HepG2 (cell line): ENCODE results near the gene XPC. TPM values are rescaled to one million over a fixed set of nuclear protein-coding genes. Genes with fewer than 3 reads are reported as not detected.

Experiments used
- ATAC-seq: fragments of 200-7000 bp; cut with Tn5 transposase; 3 replicates; pipeline ENCODE4 v1.9.1; 2020; ENCODE audit warnings: mild to moderate bottlenecking, moderate library complexity
- BruUV-seq: library from RNA; stranded (reverse); fragments of 400-500 nt; replicated peaks from 2 replicates; lab custom pipeline; 2021; lab: Mats Ljungman, UMichigan
- CTCF ChIA-PET: fragments of 300-600 bp; formaldehyde crosslinking; extraction: SDS; loops from one replicate; lab custom pipeline; 2021; ENCODE audit warnings: low total read pairs, inconsistent platforms, low intra/inter-chr PET ratio; lab: Yijun Ruan, JAX
- POLR2A ChIA-PET: fragments of 350-600 bp; sonication (Branson Sonifier 250); formaldehyde crosslinking; loops from one replicate; lab custom pipeline; 2020; ENCODE audit warnings: antibody characterized with exemption, inconsistent platforms; lab: Yijun Ruan, JAX
- DNase-seq: peaks from one replicate; pipeline ENCODE4 v3.0.0-alpha.2; 2015; ENCODE audit warnings: low spot score
- FAIRE-seq: peaks from 3 replicates; lab custom pipeline; 2011; peaks lifted over from hg19 to GRCh38; lab: Jason Lieb, UNC
- H2AFZ ChIP-seq: one replicate; pipeline ENCODE4 v1.6.1; 2011; ENCODE audit warnings: low read length, inconsistent platforms
- H3K27ac ChIP-seq: fragments of 300-600 bp; 3 replicates; pipeline ENCODE4 v1.8.0; 2011; ENCODE audit warnings: mixed run types, mild to moderate bottlenecking, mixed read lengths, low read length, inconsistent platforms; ENCODE audit not compliant: insufficient read depth; ENCODE audit errors: extremely low read length
- H3K27me3 ChIP-seq, 2 experiments: fragments of 200-600 bp in 1 of 2; 2 replicates in 1 of 2; 3 replicates in 1 of 2; pipeline versions ENCODE4 v1.6.0 to v1.8.0; 2011; ENCODE audit warnings: low read length in 2 of 2, mild to moderate bottlenecking in 2 of 2, moderate library complexity in 2 of 2, inconsistent platforms in 1 of 2; ENCODE audit not compliant: insufficient read depth in 2 of 2, control insufficient read depth in 1 of 2
- H3K36me3 ChIP-seq, 2 experiments: fragments of 200-600 bp in 1 of 2; replicated peaks in 1 of 2; 2 replicates in 1 of 2; 3 replicates in 1 of 2; pipeline versions ENCODE4 v1.5.1 to v1.8.0; 2011; ENCODE audit warnings: low read length in 2 of 2, inconsistent platforms in 1 of 2; ENCODE audit not compliant: insufficient read depth in 2 of 2, control insufficient read depth in 1 of 2
- H3K4me1 ChIP-seq: 2 replicates; pipeline ENCODE4 v1.5.1; 2012; ENCODE audit warnings: low read length, inconsistent platforms; ENCODE audit not compliant: insufficient read depth
- H3K4me2 ChIP-seq: 2 replicates; pipeline ENCODE4 v1.6.0; 2011; ENCODE audit warnings: low read depth, low read length, inconsistent platforms
- H3K4me3 ChIP-seq, 3 experiments: fragments of 200-600 bp in 1 of 3; sonication (generic), shearing (Covaris generic) in 1 of 3; replicated peaks in 1 of 3; 2 replicates each; pipeline ENCODE4 v1.5.1; 2011 to 2016; ENCODE audit warnings: low read length in 3 of 3, inconsistent platforms in 2 of 3, low read depth in 2 of 3, mild to moderate bottlenecking in 2 of 3, control low read depth in 1 of 3, mixed read lengths in 1 of 3; ENCODE audit not compliant: insufficient read depth in 1 of 3
- H3K79me2 ChIP-seq: one replicate; pipeline ENCODE4 v1.6.1; 2011; ENCODE audit warnings: low read length, inconsistent platforms; ENCODE audit not compliant: insufficient read depth
- H3K9ac ChIP-seq: 2 replicates; pipeline ENCODE4 v1.6.0; 2011; ENCODE audit warnings: mild to moderate bottlenecking, low read depth, low read length, inconsistent platforms; ENCODE audit not compliant: insufficient read depth
- H3K9me3 ChIP-seq: 2 replicates; pipeline ENCODE4 v1.5.1; 2012; ENCODE audit warnings: mild to moderate bottlenecking, low read length
- H4K20me1 ChIP-seq: 2 replicates; pipeline ENCODE4 v1.6.0; 2011; ENCODE audit warnings: inconsistent platforms, mild to moderate bottlenecking, low read length, moderate library complexity; ENCODE audit not compliant: insufficient read depth
- HNF1A ChIP-seq, 2 experiments: sonication (generic) in 1 of 2; formaldehyde crosslinking in 1 of 2; IDR thresholded peaks; 2 replicates each; pipeline versions ENCODE4 v1.4.0 to v1.6.1; 2016 to 2020; ENCODE audit warnings: borderline replicate concordance in 1 of 2, low read depth in 1 of 2, mild to moderate bottlenecking in 1 of 2, missing genetic modification reagents in 1 of 2
- MLLT10 ChIP-seq: sonication (generic); formaldehyde crosslinking; IDR thresholded peaks from 2 replicates; pipeline ENCODE4 v1.4.0; 2020; ENCODE audit warnings: missing genetic modification reagents
- NKX3-1 ChIP-seq: sonication (generic); formaldehyde crosslinking; IDR thresholded peaks from 2 replicates; pipeline ENCODE4 v1.5.0; 2020; ENCODE audit warnings: missing genetic modification reagents
- POGK ChIP-seq: sonication (generic); formaldehyde crosslinking; conservative IDR thresholded peaks from 2 replicates; pipeline ENCODE4 v1.8.0; 2022; ENCODE audit warnings: mild to moderate bottlenecking, moderate library complexity, missing genetic modification reagents
- U2AF1 ChIP-seq: fragments of 200-400 bp; formaldehyde crosslinking; optimal IDR thresholded peaks from 2 replicates; pipeline ENCODE3; 2017; ENCODE audit warnings: mild to moderate bottlenecking, low read depth, low read length
- ZEB1 ChIP-seq: IDR thresholded peaks from 2 replicates; pipeline ENCODE4 v1.6.1; 2012; ENCODE audit warnings: mild to moderate bottlenecking, low read depth, inconsistent platforms; ENCODE audit not compliant: insufficient replicate concordance
- ZNF331 ChIP-seq: sonication (generic); formaldehyde crosslinking; IDR thresholded peaks from 2 replicates; pipeline ENCODE4 v1.4.0; 2020; ENCODE audit warnings: missing genetic modification reagents
- ZNF33A ChIP-seq: sonication (generic); formaldehyde crosslinking; IDR thresholded peaks from 2 replicates; pipeline ENCODE4 v1.5.1; 2020; ENCODE audit warnings: missing genetic modification reagents, mild to moderate bottlenecking, moderate library complexity, borderline replicate concordance
- ZNF446 ChIP-seq: sonication (generic); formaldehyde crosslinking; IDR thresholded peaks from 2 replicates; pipeline ENCODE4 v1.5.0; 2020; ENCODE audit warnings: mild to moderate bottlenecking, missing genetic modification reagents
- ZNF607 ChIP-seq: sonication (generic); formaldehyde crosslinking; IDR thresholded peaks from 2 replicates; pipeline ENCODE4 v1.5.1; 2020; ENCODE audit warnings: missing genetic modification reagents, mild to moderate bottlenecking, borderline replicate concordance
- ZNF75D ChIP-seq: sonication (generic); formaldehyde crosslinking; IDR thresholded peaks from 2 replicates; pipeline ENCODE4 v1.8.1; 2023; ENCODE audit warnings: missing genetic modification reagents, mild to moderate bottlenecking, borderline replicate concordance
- ZNF816 ChIP-seq: sonication (generic); formaldehyde crosslinking; IDR thresholded peaks from 2 replicates; pipeline ENCODE4 v1.8.0; 2022; ENCODE audit warnings: missing genetic modification reagents, mild to moderate bottlenecking, borderline replicate concordance
- WGBS: methylation state at CpG from one replicate; pipeline ENCODE4 v1.1.6; 2017; ENCODE audit warnings: low lambda C conversion rate; 5-methylcytosine and 5-hydroxymethylcytosine counted together
- in situ Hi-C: cut with HindIII; loops from 2 replicates; pipeline ENCODE4 v1.10.0; 2017; ENCODE audit warnings: low pct_unique_long_range_greater_than_20kb; ENCODE audit not compliant: extremely low pct_ligation_motif_present
- intact Hi-C: fragments of 100-400 bp; cut with micrococcal nuclease; formaldehyde crosslinking; loops from one replicate; pipeline ENCODE4 v1.10.0; 2022; ENCODE audit not compliant: unreplicated experiment
- polyA plus RNA-seq, 8 experiments: library from polyadenylated mRNA; depleted of rRNA in 3 of 8; stranded (reverse) in 7 of 8; unstranded in 1 of 8; fragments of >200 nt; fragmentation: Illumina TruSeq in 4 of 8; extraction: Trizol in 4 of 8; gene quantifications; 2 replicates each; pipeline versions ENCODE4 v1.2.1 to v1.2.3, GENCODE V29; 2011 to 2016; ENCODE audit warnings: low read depth in 4 of 8, missing spikeins in 1 of 8, mixed read lengths in 1 of 8; ENCODE audit not compliant: insufficient read depth in 1 of 8
- total RNA-seq, 5 experiments: library from RNA; depleted of rRNA; stranded (reverse); fragments of >200 nt; fragmentation: Illumina TruSeq; extraction: Trizol; gene quantifications; 2 replicates each; pipeline ENCODE4 v1.2.3, GENCODE V29; 2016; ENCODE audit warnings: low read depth in 1 of 5

Gene XPC
- total and polyA plus RNA-seq, 2 of the 13 experiments (the other 11 are each of a cell fraction or from before 2014, with no cell fraction given) = 9.4 to 24.1 TPM

- no peak for FAIRE-seq
- ChIA-PET CTCF (no interaction called here), POLR2A (no interaction called here)
- Histone ChIP-seq H3K9me3 (no peaks in the 10 kb centered on the region), H3K4me1 (peaks cover 75% of the 10 kb centered on the region), H4K20me1 (peaks cover 8% of the 10 kb centered on the region), H3K27me3 (no peaks in the 10 kb centered on the region; a peak in 1 of 5 replicates)
- DNase-seq = no peak
- TF ChIP-seq ZNF446 = no peak
- no peak for TF ChIP-seq POGK (CRISPR knock-in tag)
- TF ChIP-seq NKX3-1 (CRISPR knock-in tag) = no peak
- no peak for TF ChIP-seq ZEB1
- TF ChIP-seq HNF1A (IDR thresholded peaks at IDR 0.05; ENCODE audit: low read depth) = no peak
- TF ChIP-seq HNF1A (CRISPR knock-in tag; IDR thresholded peaks at IDR 0.05; ENCODE audit: borderline replicate concordance) = no peak
- TF ChIP-seq MLLT10 (CRISPR knock-in tag) = no peak
- no peak for TF ChIP-seq ZNF33A (CRISPR knock-in tag)
- no peak for TF ChIP-seq U2AF1
- no peak for TF ChIP-seq ZNF331 (CRISPR knock-in tag)
- no peak for TF ChIP-seq ZNF816 (CRISPR knock-in tag)
- TF ChIP-seq ZNF607 = no peak
- no peak for TF ChIP-seq ZNF75D
- TF ChIP-seq, all 625 proteins: peak for 0
- peaks cover 49% of the 10 kb centered on the region for H3K79me2 ChIP-seq
- H3K36me3 ChIP-seq = peaks cover 1 to 8% of the 10 kb centered on the region in 2 experiments; a peak in 2 of 5 replicates
- no peak overlapping the region for H3K4me3 ChIP-seq
- no TSS peak for BruUV-seq
- in situ Hi-C loops (no loop called here), intact Hi-C loops (no loop called here)
- no peak overlapping the region for H2AFZ ChIP-seq
- ATAC-seq = no peak
- 96% methylated on average over 5 of the region's 5 CpGs for WGBS
- H3K4me2 ChIP-seq = no peak overlapping the region
- no peak overlapping the region for H3K9ac ChIP-seq
- no peak overlapping the region for H3K27ac ChIP-seq
Measured at GRCh38 chr3:14121859-14122258, 56.5 kb downstream of the XPC start.
